Tibial nerve (tissue), 4 donors: ENCODE results near the gene SCN4B.

Source experiments
- EP300 ChIP-seq, 2 donors: sonication (generic); formaldehyde crosslinking; IDR thresholded peaks; one replicate each; pipeline ENCODE4 v1.6.1; 2017; ENCODE audit warnings: antibody characterized with exemption in 2 of 2, mild to moderate bottlenecking in 1 of 2
- POLR2A ChIP-seq, 2 donors: fragments of 450-650 bp; IDR thresholded peaks; one replicate each; pipeline ENCODE4 v1.6.1; 2017; ENCODE audit warnings: antibody characterized with exemption in 2 of 2, mild to moderate bottlenecking in 2 of 2, moderate library complexity in 2 of 2
- TF ChIP-seq, protein P1 (sequence below), 5 experiments: fragments of 200-600 bp in 3 of 5; fragments of 450-650 bp in 2 of 5; sonication (generic) in 3 of 5; IDR thresholded peaks; one replicate each; pipeline ENCODE4 v1.5.1; 2016 to 2019; ENCODE audit warnings: antibody characterized with exemption in 5 of 5, mild to moderate bottlenecking in 3 of 5, moderate library complexity in 2 of 5

DNA sequence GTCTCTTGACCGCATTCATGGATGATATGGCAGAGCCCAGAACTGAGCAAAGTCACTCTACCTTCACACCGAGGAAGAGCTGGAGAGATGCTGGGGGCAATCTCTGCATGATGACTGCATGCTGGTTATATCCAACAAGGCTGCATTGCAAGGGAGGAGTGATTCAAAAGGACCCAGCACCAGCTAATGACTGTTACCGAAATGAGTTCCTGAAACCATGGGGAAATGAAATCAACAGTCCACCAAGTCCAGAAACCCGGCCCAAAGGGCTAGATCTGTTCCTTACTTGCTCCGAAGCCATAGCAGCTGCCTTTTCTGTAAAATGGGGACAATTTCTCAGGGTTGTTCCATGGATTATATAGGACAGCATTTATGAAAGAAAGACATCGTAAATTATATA, 64.7 kb downstream of the SCN4B start:
- TF ChIP-seq, protein P1, sequence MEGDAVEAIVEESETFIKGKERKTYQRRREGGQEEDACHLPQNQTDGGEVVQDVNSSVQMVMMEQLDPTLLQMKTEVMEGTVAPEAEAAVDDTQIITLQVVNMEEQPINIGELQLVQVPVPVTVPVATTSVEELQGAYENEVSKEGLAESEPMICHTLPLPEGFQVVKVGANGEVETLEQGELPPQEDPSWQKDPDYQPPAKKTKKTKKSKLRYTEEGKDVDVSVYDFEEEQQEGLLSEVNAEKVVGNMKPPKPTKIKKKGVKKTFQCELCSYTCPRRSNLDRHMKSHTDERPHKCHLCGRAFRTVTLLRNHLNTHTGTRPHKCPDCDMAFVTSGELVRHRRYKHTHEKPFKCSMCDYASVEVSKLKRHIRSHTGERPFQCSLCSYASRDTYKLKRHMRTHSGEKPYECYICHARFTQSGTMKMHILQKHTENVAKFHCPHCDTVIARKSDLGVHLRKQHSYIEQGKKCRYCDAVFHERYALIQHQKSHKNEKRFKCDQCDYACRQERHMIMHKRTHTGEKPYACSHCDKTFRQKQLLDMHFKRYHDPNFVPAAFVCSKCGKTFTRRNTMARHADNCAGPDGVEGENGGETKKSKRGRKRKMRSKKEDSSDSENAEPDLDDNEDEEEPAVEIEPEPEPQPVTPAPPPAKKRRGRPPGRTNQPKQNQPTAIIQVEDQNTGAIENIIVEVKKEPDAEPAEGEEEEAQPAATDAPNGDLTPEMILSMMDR (IDR thresholded peaks at IDR 0.05): no peak
- no peak for TF ChIP-seq POLR2A (IDR thresholded peaks at IDR 0.05)
- no peak for TF ChIP-seq EP300 (IDR thresholded peaks at IDR 0.05)
